Measurements from ENCODE around the gene CTBP2.
A peak's percentile ranks its signal among the peaks of the same experiment; 100 is the strongest.

The CTBP2 gene

DNA sequence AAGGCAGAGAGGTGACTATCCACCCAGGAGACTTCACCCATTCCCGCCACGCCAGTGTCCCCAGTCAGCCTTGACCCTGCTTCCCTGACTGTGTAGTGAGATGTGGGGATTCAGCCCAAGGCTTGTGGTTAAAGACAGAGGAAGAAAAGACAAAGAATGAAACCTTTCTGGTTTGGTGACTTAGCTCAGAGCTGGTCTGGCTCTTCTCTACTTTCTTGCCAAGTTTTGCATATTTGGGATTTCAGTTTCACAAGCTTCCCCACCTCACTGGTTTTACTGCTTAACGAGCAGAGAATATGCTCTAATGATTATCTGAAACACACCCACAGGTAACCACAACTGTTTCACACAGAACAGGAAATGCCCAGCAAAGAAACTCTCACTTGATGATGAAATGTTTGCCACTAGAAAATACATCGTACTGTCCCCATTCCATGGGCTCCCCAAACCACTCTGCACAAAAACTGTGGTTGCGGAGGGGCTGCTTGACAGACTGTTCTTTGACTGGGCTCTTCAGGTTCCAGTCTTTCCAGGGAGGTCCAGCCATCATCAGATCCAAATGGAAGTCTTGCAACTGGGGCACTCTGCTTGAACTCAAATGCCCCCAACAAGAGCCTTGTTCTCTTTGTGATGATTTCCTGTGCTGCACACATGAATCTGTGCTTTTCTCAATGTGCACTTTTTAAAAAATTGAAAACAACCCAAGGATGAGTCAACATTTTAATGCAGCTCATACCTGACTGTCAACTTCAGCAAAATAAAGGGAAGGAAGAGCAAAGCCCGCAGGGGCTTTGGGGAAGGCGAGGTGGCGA, 95.5 kb downstream of the CTBP2 start:
- TF ChIP-seq FOXM1 (IDR thresholded peaks at IDR 0.05; ENCODE audit: borderline replicate concordance, low read depth) = peak; percentile 96
- TF ChIP-seq YY1 (IDR thresholded peaks at IDR 0.05; ENCODE audit: low read depth) = peak; percentile 83
- TF ChIP-seq, protein P1, sequence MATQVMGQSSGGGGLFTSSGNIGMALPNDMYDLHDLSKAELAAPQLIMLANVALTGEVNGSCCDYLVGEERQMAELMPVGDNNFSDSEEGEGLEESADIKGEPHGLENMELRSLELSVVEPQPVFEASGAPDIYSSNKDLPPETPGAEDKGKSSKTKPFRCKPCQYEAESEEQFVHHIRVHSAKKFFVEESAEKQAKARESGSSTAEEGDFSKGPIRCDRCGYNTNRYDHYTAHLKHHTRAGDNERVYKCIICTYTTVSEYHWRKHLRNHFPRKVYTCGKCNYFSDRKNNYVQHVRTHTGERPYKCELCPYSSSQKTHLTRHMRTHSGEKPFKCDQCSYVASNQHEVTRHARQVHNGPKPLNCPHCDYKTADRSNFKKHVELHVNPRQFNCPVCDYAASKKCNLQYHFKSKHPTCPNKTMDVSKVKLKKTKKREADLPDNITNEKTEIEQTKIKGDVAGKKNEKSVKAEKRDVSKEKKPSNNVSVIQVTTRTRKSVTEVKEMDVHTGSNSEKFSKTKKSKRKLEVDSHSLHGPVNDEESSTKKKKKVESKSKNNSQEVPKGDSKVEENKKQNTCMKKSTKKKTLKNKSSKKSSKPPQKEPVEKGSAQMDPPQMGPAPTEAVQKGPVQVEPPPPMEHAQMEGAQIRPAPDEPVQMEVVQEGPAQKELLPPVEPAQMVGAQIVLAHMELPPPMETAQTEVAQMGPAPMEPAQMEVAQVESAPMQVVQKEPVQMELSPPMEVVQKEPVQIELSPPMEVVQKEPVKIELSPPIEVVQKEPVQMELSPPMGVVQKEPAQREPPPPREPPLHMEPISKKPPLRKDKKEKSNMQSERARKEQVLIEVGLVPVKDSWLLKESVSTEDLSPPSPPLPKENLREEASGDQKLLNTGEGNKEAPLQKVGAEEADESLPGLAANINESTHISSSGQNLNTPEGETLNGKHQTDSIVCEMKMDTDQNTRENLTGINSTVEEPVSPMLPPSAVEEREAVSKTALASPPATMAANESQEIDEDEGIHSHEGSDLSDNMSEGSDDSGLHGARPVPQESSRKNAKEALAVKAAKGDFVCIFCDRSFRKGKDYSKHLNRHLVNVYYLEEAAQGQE (IDR thresholded peaks at IDR 0.05; ENCODE audit: low read depth) = 0 out of 2 replicates have a peak, but pooled peaks have one; percentile 26
- peak; percentile 99 for TF ChIP-seq TCF12 (IDR thresholded peaks at IDR 0.05; ENCODE audit: low read depth)
- peak; percentile 52; the same call in 1 of the 2 replicates for TF ChIP-seq CREB1 (IDR thresholded peaks at IDR 0.05; ENCODE audit: low read depth)
- TF ChIP-seq TEAD4 (IDR thresholded peaks at IDR 0.05) = peak; percentile 100
- TF ChIP-seq, protein P2, sequence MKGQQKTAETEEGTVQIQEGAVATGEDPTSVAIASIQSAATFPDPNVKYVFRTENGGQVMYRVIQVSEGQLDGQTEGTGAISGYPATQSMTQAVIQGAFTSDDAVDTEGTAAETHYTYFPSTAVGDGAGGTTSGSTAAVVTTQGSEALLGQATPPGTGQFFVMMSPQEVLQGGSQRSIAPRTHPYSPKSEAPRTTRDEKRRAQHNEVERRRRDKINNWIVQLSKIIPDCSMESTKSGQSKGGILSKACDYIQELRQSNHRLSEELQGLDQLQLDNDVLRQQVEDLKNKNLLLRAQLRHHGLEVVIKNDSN (IDR thresholded peaks at IDR 0.05) = peak; percentile 45; the same call in 1 of the 2 replicates
- peak; percentile 96 for TF ChIP-seq CEBPB (IDR thresholded peaks at IDR 0.05)
- 0 out of 2 replicates have a peak, but pooled peaks have one; percentile 4 for TF ChIP-seq ZBTB7A (IDR thresholded peaks at IDR 0.05; ENCODE audit: low read depth)
- peak; percentile 38 for TF ChIP-seq RAD21 (IDR thresholded peaks at IDR 0.05; ENCODE audit: low read depth)
- peak; percentile 99 for TF ChIP-seq EP300 (IDR thresholded peaks at IDR 0.05; ENCODE audit: borderline replicate concordance)
- peak; percentile 100 for TF ChIP-seq NFIC (IDR thresholded peaks at IDR 0.05)
- 0 out of 2 replicates have a peak, but pooled peaks have one; percentile 29 for TF ChIP-seq TAF1 (IDR thresholded peaks at IDR 0.05; ENCODE audit: low read depth)
- no peak; the same call in 1 of the 2 replicates for TF ChIP-seq EGR1 (IDR thresholded peaks at IDR 0.05)
- TF ChIP-seq, protein P3, sequence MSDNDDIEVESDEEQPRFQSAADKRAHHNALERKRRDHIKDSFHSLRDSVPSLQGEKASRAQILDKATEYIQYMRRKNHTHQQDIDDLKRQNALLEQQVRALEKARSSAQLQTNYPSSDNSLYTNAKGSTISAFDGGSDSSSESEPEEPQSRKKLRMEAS (IDR thresholded peaks at IDR 0.05) = peak; percentile 89

DNA sequence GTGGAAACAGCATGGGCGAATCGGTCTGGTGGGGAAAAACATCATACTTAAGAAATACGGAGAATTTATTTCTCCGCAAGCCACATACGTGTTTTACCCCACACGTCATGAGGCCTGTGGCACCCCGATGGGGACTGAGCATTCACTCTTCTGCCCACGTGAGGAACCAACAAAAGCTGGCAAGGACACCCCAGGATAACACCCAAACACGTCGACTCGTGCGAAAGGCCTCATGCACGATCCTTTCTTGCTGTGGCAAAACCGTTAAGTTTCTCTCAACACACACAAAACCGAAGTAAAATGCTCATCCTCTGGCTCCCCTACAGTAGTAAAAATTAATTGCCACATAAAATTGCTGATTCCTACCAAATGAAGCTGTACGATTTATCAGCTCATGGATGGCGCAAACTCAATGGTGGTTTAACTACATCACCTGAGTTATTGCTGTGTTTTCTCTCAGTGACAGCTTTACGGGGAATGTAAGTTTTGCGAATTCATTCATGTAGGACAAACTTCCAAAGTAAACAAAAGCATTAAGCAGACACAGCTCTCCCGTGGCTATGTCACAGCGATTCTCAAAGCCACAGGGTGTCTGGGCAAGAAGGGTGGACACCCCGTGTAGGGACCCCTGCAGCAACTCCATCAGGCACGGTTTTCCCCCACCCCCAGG, 97.0 kb downstream of the CTBP2 start:
- peak; percentile 38; the same call in 1 of the 2 replicates for TF ChIP-seq CEBPB (IDR thresholded peaks at IDR 0.05)
- TF ChIP-seq, protein P1 (IDR thresholded peaks at IDR 0.05; ENCODE audit: low read depth) = no peak
- TF ChIP-seq TCF12 (IDR thresholded peaks at IDR 0.05; ENCODE audit: low read depth) = no peak

DNA sequence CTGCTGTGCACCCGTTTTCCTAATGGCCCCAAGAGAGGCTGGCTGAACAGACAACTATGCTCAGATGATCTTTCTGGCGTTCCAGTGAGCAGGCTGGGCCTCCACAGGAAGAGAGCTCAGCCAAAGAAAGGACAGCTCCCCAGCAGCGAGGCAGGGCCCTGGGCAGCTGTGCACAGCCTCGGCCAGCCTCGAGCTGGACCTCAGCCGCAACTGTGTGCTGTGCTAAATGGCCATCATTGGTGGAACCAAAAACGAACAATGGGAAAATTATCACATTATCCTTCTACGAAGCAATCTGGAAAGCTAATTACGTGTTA, 97.5 kb downstream of the CTBP2 start:
- TF ChIP-seq TAF1 (IDR thresholded peaks at IDR 0.05; ENCODE audit: low read depth) (no peak), TEAD4 (IDR thresholded peaks at IDR 0.05) (no peak), CREB1 (IDR thresholded peaks at IDR 0.05; ENCODE audit: low read depth) (no peak), FOXM1 (IDR thresholded peaks at IDR 0.05; ENCODE audit: borderline replicate concordance, low read depth) (no peak), NFIC (IDR thresholded peaks at IDR 0.05) (no peak), YY1 (IDR thresholded peaks at IDR 0.05; ENCODE audit: low read depth) (no peak), CEBPB (IDR thresholded peaks at IDR 0.05) (no peak), EP300 (IDR thresholded peaks at IDR 0.05; ENCODE audit: borderline replicate concordance) (no peak), EGR1 (IDR thresholded peaks at IDR 0.05) (no peak), TCF12 (IDR thresholded peaks at IDR 0.05; ENCODE audit: low read depth) (no peak)
- TF ChIP-seq, protein P2 (IDR thresholded peaks at IDR 0.05) = no peak
- TF ChIP-seq, protein P3 (IDR thresholded peaks at IDR 0.05) = no peak

DNA sequence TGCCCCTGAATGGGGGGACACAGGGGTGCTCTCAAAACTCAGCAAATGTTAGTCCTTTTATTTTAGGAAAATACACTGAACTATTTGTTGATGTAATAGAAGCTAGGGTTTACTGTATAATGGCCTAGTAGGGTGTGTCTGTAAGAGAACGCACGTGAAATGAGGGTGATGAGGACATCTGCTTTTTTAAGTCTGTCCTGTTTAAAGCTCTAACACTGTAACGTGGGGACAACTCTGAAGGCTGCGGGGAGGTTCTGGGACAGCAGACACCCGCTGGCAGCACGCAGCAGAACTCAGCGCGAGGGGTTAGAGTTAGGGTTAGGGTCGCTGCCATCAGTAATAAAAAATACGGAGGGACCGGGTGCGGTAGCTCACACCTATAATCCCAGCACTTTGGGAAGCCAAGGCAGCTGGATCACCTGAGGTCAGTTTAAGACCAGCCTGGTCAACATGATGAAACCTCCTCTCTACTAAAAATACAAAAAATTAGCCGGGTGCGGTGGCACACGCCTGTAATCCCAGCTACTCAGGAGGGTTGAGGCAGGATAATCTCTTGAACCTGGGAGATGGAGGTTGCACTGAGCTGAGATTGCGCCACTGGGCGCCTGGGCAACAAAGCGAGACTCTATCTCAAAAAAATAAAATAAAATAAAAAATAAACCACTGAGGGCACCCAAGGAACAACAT, 98.0 kb downstream of the CTBP2 start:
- TF ChIP-seq NFIC (IDR thresholded peaks at IDR 0.05) (no peak), RAD21 (IDR thresholded peaks at IDR 0.05; ENCODE audit: low read depth) (no peak), CEBPB (IDR thresholded peaks at IDR 0.05) (no peak), TCF12 (IDR thresholded peaks at IDR 0.05; ENCODE audit: low read depth) (no peak), FOXM1 (IDR thresholded peaks at IDR 0.05; ENCODE audit: borderline replicate concordance, low read depth) (no peak), EGR1 (IDR thresholded peaks at IDR 0.05) (no peak), CREB1 (IDR thresholded peaks at IDR 0.05; ENCODE audit: low read depth) (no peak)
- TF ChIP-seq, protein P3 (IDR thresholded peaks at IDR 0.05) = no peak

Data from Ishikawa (cell line).